Hepatocyte (in vitro differentiated cells): ENCODE results near the gene SVOP. TPM values are rescaled to one million over a fixed set of nuclear protein-coding genes. Genes with fewer than 3 reads are reported as not detected.

Experiments
- DNase-seq: peaks from one replicate; pipeline ENCODE4 v3.0.0-alpha.2; 2016; ENCODE audit warnings: low spot score
- H2AFZ ChIP-seq: fragments of 200-600 bp; sonication (generic); 2 replicates; pipeline ENCODE4 v1.6.0; 2016; ENCODE audit warnings: antibody characterized with exemption, mild to moderate bottlenecking
- H3K27ac ChIP-seq: fragments of 200-600 bp; sonication (generic); 2 replicates; pipeline ENCODE4 v1.5.1; 2016; ENCODE audit warnings: mild to moderate bottlenecking
- H3K27me3 ChIP-seq: fragments of 200-600 bp; sonication (generic); 2 replicates; pipeline ENCODE4 v1.6.1; 2016
- H3K36me3 ChIP-seq: fragments of 200-600 bp; sonication (generic); replicated peaks from 2 replicates; pipeline ENCODE4 v1.5.1; 2016; ENCODE audit warnings: low read depth; ENCODE audit not compliant: insufficient read depth
- H3K4me1 ChIP-seq: fragments of 200-600 bp; sonication (generic); 2 replicates; pipeline ENCODE4 v1.5.1; 2016; ENCODE audit warnings: mild to moderate bottlenecking, moderate library complexity; ENCODE audit not compliant: insufficient read depth
- H3K4me2 ChIP-seq: fragments of 200-600 bp; sonication (generic); 2 replicates; pipeline ENCODE4 v1.6.0; 2016
- H3K4me3 ChIP-seq: fragments of 200-600 bp; sonication (generic); 2 replicates; pipeline ENCODE4 v1.5.1; 2016; ENCODE audit warnings: mild to moderate bottlenecking
- H3K79me2 ChIP-seq: fragments of 200-600 bp; sonication (generic); 2 replicates; pipeline ENCODE4 v1.6.0; 2017; ENCODE audit warnings: mild to moderate bottlenecking
- H3K9me2 ChIP-seq: fragments of 200-600 bp; sonication (generic); replicated peaks from 2 replicates; pipeline ENCODE4 v1.6.0; 2017; ENCODE audit warnings: mild to moderate bottlenecking; ENCODE audit not compliant: insufficient read depth
- H3K9me3 ChIP-seq: fragments of 200-600 bp; sonication (generic); 2 replicates; pipeline ENCODE4 v1.5.1; 2016; ENCODE audit warnings: low read depth, mild to moderate bottlenecking
- H4K20me1 ChIP-seq: fragments of 200-600 bp; sonication (generic); 2 replicates; pipeline ENCODE4 v1.6.0; 2016; ENCODE audit warnings: mild to moderate bottlenecking; ENCODE audit not compliant: insufficient read depth, poor library complexity, severe bottlenecking
- CTCF ChIP-seq: fragments of 200-600 bp; sonication (generic); IDR thresholded peaks from 2 replicates; pipeline ENCODE4 v1.5.1; 2016; ENCODE audit warnings: antibody characterized with exemption, mild to moderate bottlenecking; ENCODE audit not compliant: poor library complexity
- EZH2 ChIP-seq: fragments of 200-600 bp; sonication (generic); IDR thresholded peaks from 2 replicates; pipeline ENCODE4 v1.6.1; 2016; ENCODE audit warnings: antibody characterized with exemption, mild to moderate bottlenecking, borderline replicate concordance
- EZH2phosphoT487 ChIP-seq: fragments of 200-600 bp; sonication (generic); IDR thresholded peaks from one replicate; pipeline ENCODE4 v1.6.1; 2018; ENCODE audit warnings: antibody characterized with exemption, mild to moderate bottlenecking, low read depth, moderate library complexity; ENCODE audit not compliant: unreplicated experiment, severe bottlenecking
- WGBS: methylation state at CpG from one replicate; pipeline ENCODE4 v1.1.6; 2016; ENCODE audit warnings: low lambda C conversion rate; ENCODE audit errors: missing lambda C conversion rate; 5-methylcytosine and 5-hydroxymethylcytosine counted together
- polyA plus RNA-seq: library from polyadenylated mRNA; unstranded; fragments of >200 nt; fragmentation: Nextera tagmentation; extraction: Ambion mirVana; gene quantifications from 2 replicates; pipeline ENCODE4 v1.2.1, GENCODE V29; 2016
- total RNA-seq: library from RNA; depleted of rRNA; stranded (reverse); fragments of >200 nt; gene quantifications from 2 replicates; pipeline ENCODE4 v1.2.3, GENCODE V29; 2014

The SVOP gene
- total and polyA plus RNA-seq, 2 experiments from 2014 or later: 0.27 to 0.45 TPM

GRCh38 chr12:109014984-109015765 is 5.7 kb downstream of the SVOP start:
- H2AFZ ChIP-seq: no peak overlapping the region
- WGBS: 86% methylated on average over 6 of the region's 6 CpGs
- H3K27me3 ChIP-seq: no peaks in the 10 kb centered on the region
- no peak overlapping the region for H3K4me2 ChIP-seq
- H3K79me2 ChIP-seq: no peaks in the 10 kb centered on the region
- no peaks in the 10 kb centered on the region for H3K9me3 ChIP-seq
- no peaks in the 10 kb centered on the region for H3K4me1 ChIP-seq
- no peak for DNase-seq
- H3K4me3 ChIP-seq: no peak overlapping the region
- no peaks in the 10 kb centered on the region for H3K36me3 ChIP-seq
- H3K27ac ChIP-seq: no peak overlapping the region
- TF ChIP-seq EZH2phosphoT487 (no peak), EZH2 (no peak), CTCF (no peak)
- H3K9me2 ChIP-seq: no peaks in the 10 kb centered on the region
- no peaks in the 10 kb centered on the region for H4K20me1 ChIP-seq

- Histone ChIP-seq H3K36me3 (no peaks in the 10 kb centered on the region), H3K27me3 (no peaks in the 10 kb centered on the region), H3K4me1 (no peaks in the 10 kb centered on the region), H4K20me1 (no peaks in the 10 kb centered on the region), H3K4me3 (no peak overlapping the region), H3K27ac (no peak overlapping the region), H3K9me3 (no peaks in the 10 kb centered on the region), H2AFZ (no peak overlapping the region), H3K9me2 (no peaks in the 10 kb centered on the region), H3K4me2 (no peak overlapping the region), H3K79me2 (no peaks in the 10 kb centered on the region)
- TF ChIP-seq EZH2 (no peak), EZH2phosphoT487 (no peak), CTCF (no peak)
- WGBS: 74% methylated on average over 2 of the region's 2 CpGs
- no peak for DNase-seq
Measured at GRCh38 chr12:109010259-109010658, 10.6 kb downstream of the SVOP start.

- H3K36me3 ChIP-seq: no peaks in the 10 kb centered on the region
- 88% methylated on average over 1 of the region's 1 CpG for WGBS
- no peaks in the 10 kb centered on the region for H3K9me3 ChIP-seq
- H3K4me3 ChIP-seq: no peak overlapping the region
- no peaks in the 10 kb centered on the region for H3K4me1 ChIP-seq
- DNase-seq: no peak
- no peak overlapping the region for H3K27ac ChIP-seq
- TF ChIP-seq EZH2phosphoT487 (no peak), CTCF (no peak), EZH2 (no peak)
- H2AFZ ChIP-seq: no peak overlapping the region
- H4K20me1 ChIP-seq: no peaks in the 10 kb centered on the region
- no peaks in the 10 kb centered on the region for H3K79me2 ChIP-seq
- no peaks in the 10 kb centered on the region for H3K27me3 ChIP-seq
- no peaks in the 10 kb centered on the region for H3K9me2 ChIP-seq
- H3K4me2 ChIP-seq: no peak overlapping the region
Measured at GRCh38 chr12:109009766-109010165, 11.1 kb downstream of the SVOP start.
